HG03571 (cell line): ENCODE data around the gene DLG3.
"Not testable (repeated sequence)": the region's sequence is repeated elsewhere in the genome, so short reads cannot be mapped to it uniquely, and the experiment has no call there.

ENCODE experiments used
- ATAC-seq: cut with Tn5 transposase; IDR thresholded peaks from one replicate; pipeline ENCODE4 v1.9.1; 2021; ENCODE audit not compliant: unreplicated experiment

Gene DLG3

GRCh38 chrX:70509078-70509477 is 64.4 kb downstream of the DLG3 start:
- ATAC-seq, result no peak

- not testable (repeated sequence) for ATAC-seq
Measured at GRCh38 chrX:70515270-70515669, 70.6 kb downstream of the DLG3 start.

GRCh38 chrX:70515692-70516091 is 71.1 kb downstream of the DLG3 start:
- ATAC-seq, result not testable (repeated sequence)

GRCh38 chrX:70525733-70526132 is 81.1 kb downstream of the DLG3 start:
- ATAC-seq, result no peak

GRCh38 chrX:70527053-70527452 is 82.4 kb downstream of the DLG3 start:
- peak; percentile 42 for ATAC-seq

GRCh38 chrX:70527610-70528345 is 83.1 kb downstream of the DLG3 start:
- peak; percentile 62 for ATAC-seq

- ATAC-seq, result no peak
Measured at GRCh38 chrX:70535198-70535597, 90.6 kb downstream of the DLG3 start.

- no peak for ATAC-seq
Measured at GRCh38 chrX:70549429-70549828, 104.8 kb downstream of the DLG3 start.

- no peak for ATAC-seq
Measured at GRCh38 chrX:70552130-70552704, 107.6 kb downstream of the DLG3 start.

- ATAC-seq, result no peak
Measured at GRCh38 chrX:70553516-70553915, 108.9 kb downstream of the DLG3 start.

GRCh38 chrX:70554081-70554480 is 109.4 kb downstream of the DLG3 start:
- no peak for ATAC-seq

GRCh38 chrX:70554523-70554922 is 109.9 kb downstream of the DLG3 start:
- no peak for ATAC-seq

- no peak for ATAC-seq
Measured at GRCh38 chrX:70554948-70555347, 110.3 kb downstream of the DLG3 start.
